ENCODE measurements around the gene STOM.
A peak's percentile ranks its signal among the peaks of the same experiment; 100 is the strongest.
"Not testable (repeated sequence)": the region's sequence is repeated elsewhere in the genome, so short reads cannot be mapped to it uniquely, and the experiment has no call there.

The STOM gene

GRCh38 chr9:121292051-121292450 is 78.0 kb downstream of the STOM start:
- Histone ChIP-seq H3K4me3 (ENCODE audit: low read depth, low read length) (no peak overlapping the region), H3K27me3 (replicated peaks) (no peaks in the 10 kb centered on the region), H3K27ac (no peak overlapping the region), H3K36me3 (replicated peaks) (peaks cover 11% of the 10 kb centered on the region)
- TF ChIP-seq CTCF (IDR thresholded peaks at IDR 0.05; ENCODE audit: low read depth, low read length, missing control alignments), result no peak
- in situ Hi-C loops (cut with HindIII; ENCODE audit: low pct_ligation_motif_present, low sequenced_read_pairs), result no loop called here
- DNase-seq, result no peak

- in situ Hi-C loops (cut with HindIII; ENCODE audit: low pct_ligation_motif_present, low sequenced_read_pairs); DNase-seq; H3K27me3 ChIP-seq (replicated peaks); H3K27ac ChIP-seq; H3K4me3 ChIP-seq (ENCODE audit: low read depth, low read length): not testable (repeated sequence)
- peaks cover 11% of the 10 kb centered on the region for H3K36me3 ChIP-seq (replicated peaks)
Observed at GRCh38 chr9:121291536-121291935, 78.5 kb downstream of the STOM start.

- in situ Hi-C loops (cut with HindIII; ENCODE audit: low pct_ligation_motif_present, low sequenced_read_pairs), result no loop called here
- Histone ChIP-seq H3K27ac (no peak overlapping the region), H3K4me3 (ENCODE audit: low read depth, low read length) (no peak overlapping the region), H3K36me3 (replicated peaks) (peaks cover 11% of the 10 kb centered on the region), H3K27me3 (replicated peaks) (no peaks in the 10 kb centered on the region)
- no peak for DNase-seq
- TF ChIP-seq CTCF (IDR thresholded peaks at IDR 0.05; ENCODE audit: low read depth, low read length, missing control alignments), result no peak
Observed at GRCh38 chr9:121289772-121290370, 80.2 kb downstream of the STOM start.

GRCh38 chr9:121289026-121289771 is 80.9 kb downstream of the STOM start:
- Histone ChIP-seq H3K36me3 (replicated peaks) (peaks cover 11% of the 10 kb centered on the region), H3K4me3 (ENCODE audit: low read depth, low read length) (no peak overlapping the region), H3K27me3 (replicated peaks) (no peaks in the 10 kb centered on the region), H3K27ac (peak overlapping the region; percentile 2)
- TF ChIP-seq CTCF (IDR thresholded peaks at IDR 0.05; ENCODE audit: low read depth, low read length, missing control alignments), result no peak
- no peak for DNase-seq
- in situ Hi-C loops (cut with HindIII; ENCODE audit: low pct_ligation_motif_present, low sequenced_read_pairs), result no loop called here

Data from brain microvascular endothelial cell (primary cell).